Neural cell (in vitro differentiated cells): ENCODE measurements around the gene TSSC4. TPM values are rescaled to one million over a fixed set of nuclear protein-coding genes. Genes with fewer than 3 reads are reported as not detected.

Source experiments
- H2AFZ ChIP-seq: fragments of 200-600, 300-800 bp; sonication (generic), shearing (Covaris generic); 2 replicates; pipeline ENCODE4 v1.6.0; 2014; ENCODE audit warnings: low read depth, mild to moderate bottlenecking, antibody characterized with exemption, low read length, moderate library complexity
- H3F3A ChIP-seq: fragments of 200-600 bp; shearing (Covaris generic); 2 replicates; pipeline ENCODE4 v1.6.1; 2016; ENCODE audit warnings: mild to moderate bottlenecking, moderate library complexity, mixed read lengths, antibody characterized with exemption, low read length; ENCODE audit not compliant: insufficient read depth, poor library complexity, severe bottlenecking
- H3K27ac ChIP-seq: fragments of 200-600, 300-800 bp; sonication (generic), shearing (Covaris generic); 2 replicates; pipeline ENCODE4 v1.5.1; 2014; ENCODE audit warnings: mild to moderate bottlenecking, low read length, moderate library complexity
- H3K27me3 ChIP-seq: fragments of 300-800, 200-600 bp; sonication (generic), shearing (Covaris generic); 2 replicates; pipeline ENCODE4 v1.6.0; 2014; ENCODE audit warnings: mild to moderate bottlenecking, low read depth, low read length, moderate library complexity; ENCODE audit not compliant: insufficient read depth
- H3K36me3 ChIP-seq: fragments of 300-800, 200-600 bp; sonication (generic), shearing (Covaris generic); 2 replicates; pipeline ENCODE4 v1.5.1; 2014; ENCODE audit warnings: mild to moderate bottlenecking, antibody characterized with exemption, low read length, moderate library complexity; ENCODE audit not compliant: insufficient read depth
- H3K4me2 ChIP-seq: fragments of 300-800, 200-600 bp; sonication (generic), shearing (Covaris generic); 2 replicates; pipeline ENCODE4 v1.6.0; 2014; ENCODE audit warnings: mild to moderate bottlenecking, low read length
- H3K4me3 ChIP-seq: fragments of 300-800, 200-600 bp; sonication (generic), shearing (Covaris generic); 2 replicates; pipeline ENCODE4 v1.5.1; 2014; ENCODE audit warnings: mild to moderate bottlenecking, low read length, moderate library complexity
- H3K79me2 ChIP-seq: fragments of 200-600 bp; shearing (Covaris generic); replicated peaks from 2 replicates; pipeline ENCODE4 v1.6.0; 2014; ENCODE audit warnings: mild to moderate bottlenecking, low read length, moderate library complexity; ENCODE audit not compliant: insufficient read depth
- H3K9ac ChIP-seq: fragments of 300-800, 200-600 bp; sonication (generic), shearing (Covaris generic); 2 replicates; pipeline ENCODE4 v1.6.1; 2016; ENCODE audit warnings: mild to moderate bottlenecking, low read length, mixed read lengths
- H3K9me2 ChIP-seq: fragments of 200-600 bp; shearing (Covaris generic); 2 replicates; pipeline ENCODE4 v1.6.1; 2016; ENCODE audit warnings: mild to moderate bottlenecking, low read length, mixed read lengths; ENCODE audit not compliant: insufficient read depth
- H3K9me3 ChIP-seq: fragments of 200-600, 300-800 bp; sonication (generic), shearing (Covaris generic); 2 replicates; pipeline ENCODE4 v1.6.1; 2016; ENCODE audit warnings: mild to moderate bottlenecking, mixed run types, low read length, moderate library complexity, mixed read lengths
- H4K20me1 ChIP-seq: fragments of 200-600 bp; shearing (Covaris generic); 2 replicates; pipeline ENCODE4 v1.6.1; 2016; ENCODE audit warnings: mild to moderate bottlenecking, mixed run types; ENCODE audit not compliant: insufficient read depth
- EP300 ChIP-seq: fragments of 450-650 bp; conservative IDR thresholded peaks from 2 replicates; pipeline ENCODE4 v1.6.1; 2014; ENCODE audit warnings: antibody characterized with exemption, mild to moderate bottlenecking, moderate library complexity; ENCODE audit not compliant: poor library complexity, severe bottlenecking
- EZH2 ChIP-seq: fragments of 200-600, 300-800 bp; shearing (Covaris generic), sonication (generic); IDR thresholded peaks from 2 replicates; pipeline ENCODE4 v1.6.1; 2014; ENCODE audit warnings: antibody characterized with exemption, low read length, borderline replicate concordance, mild to moderate bottlenecking; ENCODE audit not compliant: insufficient read depth, poor library complexity, severe bottlenecking
- MXI1 ChIP-seq: fragments of 450-650 bp; conservative IDR thresholded peaks from 2 replicates; pipeline ENCODE4 v1.6.1; 2014; ENCODE audit warnings: antibody characterized with exemption, mild to moderate bottlenecking; ENCODE audit not compliant: poor library complexity, severe bottlenecking
- POLR2AphosphoS5 ChIP-seq: IDR thresholded peaks from 2 replicates; pipeline ENCODE4 v1.6.1; 2012
- RAD21 ChIP-seq: fragments of 450-650 bp; conservative IDR thresholded peaks from 2 replicates; pipeline ENCODE4 v1.6.1; 2014; ENCODE audit warnings: antibody characterized with exemption, mild to moderate bottlenecking, moderate library complexity
- REST ChIP-seq: IDR thresholded peaks from 2 replicates; pipeline ENCODE4 v1.6.1; 2012; ENCODE audit warnings: borderline replicate concordance
- SMC3 ChIP-seq: fragments of 450-650 bp; conservative IDR thresholded peaks from 2 replicates; pipeline ENCODE4 v1.6.1; 2014; ENCODE audit warnings: antibody characterized with exemption, mild to moderate bottlenecking, moderate library complexity; ENCODE audit not compliant: poor library complexity
- TAF1 ChIP-seq: IDR thresholded peaks from 2 replicates; pipeline ENCODE4 v1.6.1; 2012; ENCODE audit warnings: low read depth
- polyA plus RNA-seq: library from polyadenylated mRNA; depleted of rRNA; stranded (reverse); fragments of >200 nt; gene quantifications from 2 replicates; pipeline ENCODE4 v1.2.3, GENCODE V29; 2014
- TF ChIP-seq, protein P1 (sequence below): fragments of 450-650 bp; IDR thresholded peaks from 2 replicates; pipeline ENCODE4 v1.5.1; 2014; ENCODE audit warnings: antibody characterized with exemption, mild to moderate bottlenecking, moderate library complexity; ENCODE audit not compliant: poor library complexity, severe bottlenecking

TSSC4 gene
- polyA plus RNA-seq, 1 donor from 2014 or later = 54.3 TPM

GRCh38 chr11:2406451-2406850 is 5.9 kb downstream of the TSSC4 start:
- H3K79me2 ChIP-seq = peaks cover 5% of the 10 kb centered on the region
- H3K4me3 ChIP-seq = no peak overlapping the region
- no peaks in the 10 kb centered on the region for H3K9me3 ChIP-seq
- H4K20me1 ChIP-seq = no peaks in the 10 kb centered on the region
- H3F3A ChIP-seq = no peaks in the 10 kb centered on the region
- TF ChIP-seq MXI1 = no peak
- no peak for TF ChIP-seq POLR2AphosphoS5
- TF ChIP-seq, protein P1, sequence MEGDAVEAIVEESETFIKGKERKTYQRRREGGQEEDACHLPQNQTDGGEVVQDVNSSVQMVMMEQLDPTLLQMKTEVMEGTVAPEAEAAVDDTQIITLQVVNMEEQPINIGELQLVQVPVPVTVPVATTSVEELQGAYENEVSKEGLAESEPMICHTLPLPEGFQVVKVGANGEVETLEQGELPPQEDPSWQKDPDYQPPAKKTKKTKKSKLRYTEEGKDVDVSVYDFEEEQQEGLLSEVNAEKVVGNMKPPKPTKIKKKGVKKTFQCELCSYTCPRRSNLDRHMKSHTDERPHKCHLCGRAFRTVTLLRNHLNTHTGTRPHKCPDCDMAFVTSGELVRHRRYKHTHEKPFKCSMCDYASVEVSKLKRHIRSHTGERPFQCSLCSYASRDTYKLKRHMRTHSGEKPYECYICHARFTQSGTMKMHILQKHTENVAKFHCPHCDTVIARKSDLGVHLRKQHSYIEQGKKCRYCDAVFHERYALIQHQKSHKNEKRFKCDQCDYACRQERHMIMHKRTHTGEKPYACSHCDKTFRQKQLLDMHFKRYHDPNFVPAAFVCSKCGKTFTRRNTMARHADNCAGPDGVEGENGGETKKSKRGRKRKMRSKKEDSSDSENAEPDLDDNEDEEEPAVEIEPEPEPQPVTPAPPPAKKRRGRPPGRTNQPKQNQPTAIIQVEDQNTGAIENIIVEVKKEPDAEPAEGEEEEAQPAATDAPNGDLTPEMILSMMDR = no peak
- no peak for TF ChIP-seq EZH2
- no peak for TF ChIP-seq EP300
- TF ChIP-seq REST = no peak
- TF ChIP-seq RAD21 = no peak
- H3K27me3 ChIP-seq = no peaks in the 10 kb centered on the region
- no peak overlapping the region for H3K27ac ChIP-seq
- H2AFZ ChIP-seq = no peak overlapping the region
- H3K4me2 ChIP-seq = no peak overlapping the region
- H3K9ac ChIP-seq = no peak overlapping the region
- no peaks in the 10 kb centered on the region for H3K9me2 ChIP-seq
- H3K36me3 ChIP-seq = no peaks in the 10 kb centered on the region

- Histone ChIP-seq H3K9ac (no peak overlapping the region), H3K9me2 (no peaks in the 10 kb centered on the region), H2AFZ (no peak overlapping the region), H3K4me2 (no peak overlapping the region), H3F3A (no peaks in the 10 kb centered on the region), H3K36me3 (no peaks in the 10 kb centered on the region), H3K27ac (no peak overlapping the region), H3K27me3 (no peaks in the 10 kb centered on the region), H3K9me3 (no peaks in the 10 kb centered on the region), H3K4me3 (no peak overlapping the region), H3K79me2 (peaks cover under 1% of the 10 kb centered on the region), H4K20me1 (no peaks in the 10 kb centered on the region)
- no peak for TF ChIP-seq TAF1
- TF ChIP-seq EZH2 = no peak
- TF ChIP-seq EP300 = no peak
- no peak for TF ChIP-seq SMC3
- TF ChIP-seq RAD21 = no peak
- TF ChIP-seq, protein P1 = no peak
- no peak for TF ChIP-seq POLR2AphosphoS5
- TF ChIP-seq MXI1 = no peak
- no peak for TF ChIP-seq REST
Observed at GRCh38 chr11:2406878-2407410, 6.4 kb downstream of the TSSC4 start.
